Non-pigmented ciliary epithelial cell (primary cell): Measurements from ENCODE around the gene HIGD1C.
"Not testable (repeated sequence)": the region's sequence is repeated elsewhere in the genome, so short reads cannot be mapped to it uniquely, and the experiment has no call there.

Source experiments
- DNase-seq: peaks from one replicate; pipeline ENCODE4 v3.0.0-alpha.2; 2010; ENCODE audit warnings: low read depth

Gene HIGD1C

GRCh38 chr12:50933459-50934124 is 18.8 kb upstream of the HIGD1C start:
- DNase-seq: no peak

- peak; percentile 34 for DNase-seq
Observed at GRCh38 chr12:50934371-50934851, 17.9 kb upstream of the HIGD1C start.

- peak; percentile 28 for DNase-seq
Observed at GRCh38 chr12:50934981-50935807, 17.1 kb upstream of the HIGD1C start.

- DNase-seq: no peak
Observed at GRCh38 chr12:50936821-50937530, 15.4 kb upstream of the HIGD1C start.

GRCh38 chr12:50937653-50938052 is 14.7 kb upstream of the HIGD1C start:
- no peak for DNase-seq

DNA sequence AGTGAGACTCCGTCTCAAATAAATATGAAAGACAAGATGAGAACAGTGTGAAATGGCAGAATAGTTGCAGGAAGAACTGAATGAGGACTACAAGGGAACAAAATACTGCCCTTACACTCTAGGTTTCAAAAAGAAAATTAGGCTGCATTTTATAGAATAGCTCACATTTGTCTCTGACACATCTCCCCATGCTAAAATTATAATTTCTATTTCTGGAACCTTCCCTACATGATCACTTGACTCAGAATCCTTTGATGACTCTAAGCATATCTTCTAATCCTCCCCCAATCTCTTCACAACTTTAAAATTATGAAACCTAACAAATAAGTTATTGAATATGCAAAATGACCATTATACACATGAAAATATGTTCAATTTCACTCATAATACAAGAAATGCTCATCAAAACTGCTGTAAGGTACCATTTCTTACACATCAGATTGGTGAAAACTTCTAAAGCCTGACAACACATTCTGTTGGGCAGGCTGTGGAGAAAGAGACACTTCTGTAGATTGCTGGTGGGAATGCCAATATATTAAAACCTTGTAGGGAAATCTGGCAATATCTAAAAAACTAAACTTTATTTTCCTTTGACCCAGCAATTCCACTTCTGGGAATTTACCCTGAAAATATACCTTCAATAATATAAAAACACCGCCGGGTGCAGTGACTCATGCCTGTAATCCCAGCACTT is 4.3 kb upstream of the HIGD1C start:
- no peak for DNase-seq

GRCh38 chr12:50948798-50949197 is 3.5 kb upstream of the HIGD1C start:
- DNase-seq: no peak

- DNase-seq: no peak
Observed at GRCh38 chr12:50949801-50950302, 2.5 kb upstream of the HIGD1C start.

DNA sequence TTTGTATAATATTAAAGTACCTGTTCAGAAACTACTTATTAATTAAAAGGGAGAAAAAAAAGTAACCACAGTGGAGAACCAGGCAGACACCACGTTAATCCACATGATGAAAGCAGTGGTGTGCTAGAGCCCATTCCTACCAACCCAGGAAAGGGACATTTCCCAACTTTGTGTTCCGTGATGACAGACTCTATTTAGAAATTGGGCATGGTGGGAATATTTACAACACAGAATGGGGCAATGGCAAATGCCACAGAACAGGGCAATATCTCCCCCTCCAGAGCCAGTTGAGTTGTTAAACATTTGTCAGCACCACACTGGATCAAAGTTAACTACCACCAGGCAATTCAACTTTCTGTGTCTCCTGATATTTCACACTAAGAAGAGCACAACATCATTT is 1.2 kb upstream of the HIGD1C start:
- no peak for DNase-seq

DNA sequence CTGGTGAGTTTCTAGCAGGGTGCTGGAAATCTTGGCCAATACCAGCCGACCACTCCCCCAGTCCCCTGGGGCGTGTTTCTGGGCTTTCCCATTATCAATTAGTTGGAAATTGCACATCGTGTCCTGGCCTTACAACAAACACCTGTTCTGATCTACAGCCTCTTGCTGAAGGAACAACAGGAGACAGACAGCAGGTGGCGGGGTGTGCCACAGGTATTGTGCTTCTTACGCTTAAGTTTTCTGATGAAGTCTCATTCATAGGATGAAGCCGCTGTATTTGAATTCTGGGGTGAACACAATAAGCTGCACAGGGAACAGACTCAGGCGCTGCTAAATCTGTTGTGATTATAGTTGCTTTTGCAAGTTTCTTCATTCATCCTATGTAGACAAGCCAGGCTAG is 703 bp downstream of the HIGD1C start:
- DNase-seq: no peak

GRCh38 chr12:50954789-50955188 is 2.4 kb downstream of the HIGD1C start:
- DNase-seq: not testable (repeated sequence)

DNA sequence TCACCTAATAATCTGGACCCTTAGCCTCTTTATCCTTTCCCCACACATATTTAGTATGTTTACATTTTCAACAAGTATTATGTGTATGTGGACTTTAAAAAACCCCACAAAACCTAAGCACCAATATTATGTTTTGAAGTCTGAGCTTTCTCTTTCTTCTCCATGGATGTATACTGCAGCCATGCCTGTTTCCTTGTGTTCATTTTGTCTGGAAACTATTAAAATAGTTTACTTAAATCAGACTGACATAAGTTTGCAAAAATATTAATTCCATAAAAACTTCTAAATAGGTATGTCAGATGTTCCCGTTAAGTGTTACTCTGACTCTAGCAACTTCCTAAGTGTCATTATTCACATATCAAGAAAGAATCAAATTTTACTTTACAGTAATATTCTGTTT is 2.9 kb downstream of the HIGD1C start:
- DNase-seq: no peak

GRCh38 chr12:50955697-50956096 is 3.4 kb downstream of the HIGD1C start:
- DNase-seq: no peak

DNA sequence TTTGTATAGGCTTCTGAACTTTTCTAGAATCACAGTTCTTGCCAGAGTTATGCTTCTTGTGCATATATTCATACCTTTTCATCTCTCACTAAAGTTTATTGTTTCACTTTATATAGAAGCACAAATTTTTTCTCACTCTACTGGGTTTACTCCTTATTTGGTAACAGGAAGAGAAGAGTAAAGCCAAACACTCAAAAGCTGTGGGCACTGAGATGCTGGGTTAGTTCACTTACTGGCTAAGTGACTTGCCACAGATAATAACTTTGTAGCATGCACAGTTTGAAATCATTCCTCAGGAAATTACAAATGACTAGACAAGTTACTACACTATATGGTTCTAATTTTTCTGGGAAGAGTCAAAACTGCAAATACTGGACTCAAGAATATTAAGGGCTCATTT is 7.8 kb downstream of the HIGD1C start:
- DNase-seq: no peak

GRCh38 chr12:50961708-50962107 is 9.4 kb downstream of the HIGD1C start:
- DNase-seq: no peak

GRCh38 chr12:50964432-50964831 is 12.1 kb downstream of the HIGD1C start:
- DNase-seq: no peak

- DNase-seq: no peak
Observed at GRCh38 chr12:50971946-50972345, 19.6 kb downstream of the HIGD1C start.

DNA sequence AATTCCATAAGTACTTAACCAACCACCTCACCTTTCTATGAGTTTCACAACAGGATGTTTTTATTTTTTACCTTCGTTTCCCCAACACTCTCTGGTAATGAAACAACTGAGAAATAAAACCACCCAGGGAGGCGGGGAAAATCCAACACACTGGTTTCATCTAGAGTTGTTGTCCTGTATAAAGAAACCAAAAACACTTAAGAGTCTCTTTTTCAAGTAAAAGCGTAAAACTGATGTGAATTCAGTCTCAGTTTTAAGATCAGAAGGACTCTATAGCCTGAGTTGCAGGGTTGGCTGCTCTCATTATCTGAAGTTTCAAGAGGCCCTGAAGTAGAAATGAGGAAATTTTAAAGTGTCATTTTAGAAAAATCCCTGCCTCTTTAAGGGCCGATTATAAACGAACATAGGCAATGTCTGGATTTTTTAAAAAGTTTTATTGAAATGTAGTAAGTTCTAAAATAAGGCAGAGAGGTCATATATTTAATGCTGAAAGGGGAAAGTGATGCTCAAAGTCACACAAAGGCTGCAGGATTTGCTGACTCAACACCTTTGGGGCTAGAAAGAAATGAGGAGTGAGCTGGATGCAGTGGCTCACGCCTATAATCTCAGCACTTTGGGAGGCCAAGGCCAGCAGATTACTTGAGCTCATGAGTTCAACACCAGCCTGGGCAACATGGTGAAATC is 27.2 kb downstream of the HIGD1C start:
- no peak for DNase-seq

GRCh38 chr12:50980545-50980944 is 28.2 kb downstream of the HIGD1C start:
- DNase-seq: no peak

- no peak for DNase-seq
Observed at GRCh38 chr12:50981319-50982239, 29.2 kb downstream of the HIGD1C start.
